ENCODE measurements around the gene GNB1L.

The GNB1L gene

DNA sequence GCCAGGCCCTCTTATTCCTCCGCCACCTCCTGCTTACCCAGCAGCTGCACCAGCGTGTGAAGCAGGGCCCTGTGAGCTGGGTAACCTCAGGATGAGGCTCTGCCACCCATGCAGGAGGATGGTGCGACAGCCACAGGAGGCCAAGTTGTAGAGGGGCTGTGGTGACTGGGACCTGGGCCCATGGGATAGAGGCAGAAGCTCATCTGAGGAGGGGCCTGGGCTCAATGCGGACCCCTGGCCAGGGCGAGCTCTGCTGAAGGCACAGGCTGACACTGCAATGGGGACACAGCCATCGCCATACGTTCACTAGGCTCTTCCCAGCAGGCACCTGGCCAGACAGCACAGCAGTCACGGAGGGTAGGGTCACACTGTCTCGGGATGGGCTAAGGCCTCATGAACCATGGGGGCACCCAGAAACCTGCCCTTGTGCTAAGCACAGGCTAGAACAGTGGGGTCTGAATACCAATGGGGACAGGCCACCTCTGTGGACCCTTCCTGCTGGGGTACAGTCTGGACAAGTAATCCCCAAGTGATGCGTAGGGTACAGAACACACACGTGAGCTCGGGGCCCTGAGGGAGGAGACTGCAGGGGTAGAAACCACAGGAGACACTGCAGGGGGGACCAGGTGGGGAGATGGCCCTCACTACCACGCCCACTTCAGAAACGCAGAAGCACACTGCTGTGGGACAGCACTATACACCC, 35.3 kb downstream of the GNB1L start:
- no peaks in the 10 kb centered on the region for H3K79me2 ChIP-seq (ENCODE audit: low read length)
- no peak overlapping the region for H3K4me2 ChIP-seq (ENCODE audit: low read length)
- no peak overlapping the region for H3K27ac ChIP-seq (ENCODE audit: low read length)
- H3K4me1 ChIP-seq (ENCODE audit: low read length): no peaks in the 10 kb centered on the region
- H3K9ac ChIP-seq (ENCODE audit: low read length): no peak overlapping the region
- H4K20me1 ChIP-seq (ENCODE audit: insufficient read depth, low read length): no peaks in the 10 kb centered on the region; the same call in 1 of the 2 replicates
- no peaks in the 10 kb centered on the region for H3K9me3 ChIP-seq (ENCODE audit: insufficient read depth, low read length)
- no peaks in the 10 kb centered on the region for H3K27me3 ChIP-seq (ENCODE audit: low read depth, low read length)
- no peak overlapping the region for H3K4me3 ChIP-seq (ENCODE audit: low read length)
- no peak for TF ChIP-seq EZH2phosphoT487 (IDR thresholded peaks at IDR 0.05; ENCODE audit: low read depth)
- TF ChIP-seq, protein P1, sequence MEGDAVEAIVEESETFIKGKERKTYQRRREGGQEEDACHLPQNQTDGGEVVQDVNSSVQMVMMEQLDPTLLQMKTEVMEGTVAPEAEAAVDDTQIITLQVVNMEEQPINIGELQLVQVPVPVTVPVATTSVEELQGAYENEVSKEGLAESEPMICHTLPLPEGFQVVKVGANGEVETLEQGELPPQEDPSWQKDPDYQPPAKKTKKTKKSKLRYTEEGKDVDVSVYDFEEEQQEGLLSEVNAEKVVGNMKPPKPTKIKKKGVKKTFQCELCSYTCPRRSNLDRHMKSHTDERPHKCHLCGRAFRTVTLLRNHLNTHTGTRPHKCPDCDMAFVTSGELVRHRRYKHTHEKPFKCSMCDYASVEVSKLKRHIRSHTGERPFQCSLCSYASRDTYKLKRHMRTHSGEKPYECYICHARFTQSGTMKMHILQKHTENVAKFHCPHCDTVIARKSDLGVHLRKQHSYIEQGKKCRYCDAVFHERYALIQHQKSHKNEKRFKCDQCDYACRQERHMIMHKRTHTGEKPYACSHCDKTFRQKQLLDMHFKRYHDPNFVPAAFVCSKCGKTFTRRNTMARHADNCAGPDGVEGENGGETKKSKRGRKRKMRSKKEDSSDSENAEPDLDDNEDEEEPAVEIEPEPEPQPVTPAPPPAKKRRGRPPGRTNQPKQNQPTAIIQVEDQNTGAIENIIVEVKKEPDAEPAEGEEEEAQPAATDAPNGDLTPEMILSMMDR (IDR thresholded peaks at IDR 0.05; ENCODE audit: low read depth, low read length): no peak
- no peak overlapping the region for H2AFZ ChIP-seq (ENCODE audit: low read depth, low read length)
- H3K36me3 ChIP-seq (replicated peaks; ENCODE audit: low read depth, low read length): no peaks in the 10 kb centered on the region

DNA sequence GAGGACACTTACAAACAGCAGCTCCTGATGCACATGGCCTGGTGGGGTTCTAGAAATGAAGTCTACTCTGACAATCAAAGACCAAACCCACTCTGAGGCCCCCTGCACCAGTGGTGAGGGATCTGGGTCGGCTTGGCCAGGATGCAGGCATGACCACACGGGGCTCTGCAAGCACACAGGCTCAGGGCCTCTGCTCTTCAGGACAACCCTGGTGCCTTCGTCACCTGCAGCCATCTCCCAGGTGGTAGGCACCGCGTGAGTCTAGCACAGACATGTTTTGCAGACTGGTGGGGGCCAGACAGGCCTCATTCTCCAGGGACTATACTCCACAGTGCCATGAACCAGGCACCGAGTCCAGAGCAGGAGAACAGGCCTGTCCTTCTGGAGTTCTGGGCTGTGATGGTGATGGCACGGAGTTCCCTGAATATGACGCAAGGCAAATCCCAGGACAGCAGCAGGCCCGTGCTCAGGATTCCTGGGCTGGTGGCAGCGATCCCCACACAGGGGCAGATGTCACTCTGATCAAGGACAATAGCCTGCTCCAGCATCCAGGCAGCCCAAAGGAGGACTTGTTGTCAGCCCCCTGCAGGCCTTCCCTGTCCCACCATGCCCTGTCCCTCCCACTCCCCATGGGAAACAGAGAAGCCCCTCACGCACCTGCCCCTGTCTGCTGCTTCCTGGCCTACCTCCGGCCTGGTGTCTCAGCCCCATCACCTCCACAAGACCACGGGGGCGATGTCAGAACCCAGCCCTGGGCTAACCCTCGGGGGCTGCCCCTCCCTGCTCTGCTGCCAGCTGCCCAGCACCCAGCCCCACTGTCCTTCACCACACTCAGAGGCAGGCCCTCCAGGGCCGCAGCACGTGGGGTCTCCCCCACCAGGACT, 36.1 kb downstream of the GNB1L start:
- H4K20me1 ChIP-seq (ENCODE audit: insufficient read depth, low read length): no peaks in the 10 kb centered on the region; the same call in 1 of the 2 replicates
- H3K4me2 ChIP-seq (ENCODE audit: low read length): no peak overlapping the region
- no peaks in the 10 kb centered on the region for H3K36me3 ChIP-seq (replicated peaks; ENCODE audit: low read depth, low read length)
- H3K4me3 ChIP-seq (ENCODE audit: low read length): no peak overlapping the region
- no peak overlapping the region for H2AFZ ChIP-seq (ENCODE audit: low read depth, low read length)
- H3K9ac ChIP-seq (ENCODE audit: low read length): no peak overlapping the region
- no peaks in the 10 kb centered on the region for H3K4me1 ChIP-seq (ENCODE audit: low read length)
- H3K27ac ChIP-seq (ENCODE audit: low read length): no peak overlapping the region
- TF ChIP-seq, protein P1 (IDR thresholded peaks at IDR 0.05; ENCODE audit: low read depth, low read length): no peak
- TF ChIP-seq EZH2phosphoT487 (IDR thresholded peaks at IDR 0.05; ENCODE audit: low read depth): no peak
- H3K27me3 ChIP-seq (ENCODE audit: low read depth, low read length): no peaks in the 10 kb centered on the region
- no peaks in the 10 kb centered on the region for H3K9me3 ChIP-seq (ENCODE audit: insufficient read depth, low read length)
- H3K79me2 ChIP-seq (ENCODE audit: low read length): no peaks in the 10 kb centered on the region

GRCh38 chr22:19816372-19817119, 38.1 kb downstream of the GNB1L start:
- H3K9ac ChIP-seq (ENCODE audit: low read length): no peak overlapping the region
- TF ChIP-seq EZH2phosphoT487 (IDR thresholded peaks at IDR 0.05; ENCODE audit: low read depth): no peak
- TF ChIP-seq, protein P1 (IDR thresholded peaks at IDR 0.05; ENCODE audit: low read depth, low read length): no peak
- H2AFZ ChIP-seq (ENCODE audit: low read depth, low read length): no peak overlapping the region
- no peaks in the 10 kb centered on the region for H3K4me1 ChIP-seq (ENCODE audit: low read length)
- H3K27ac ChIP-seq (ENCODE audit: low read length): no peak overlapping the region
- no peak overlapping the region for H3K4me3 ChIP-seq (ENCODE audit: low read length)
- H3K9me3 ChIP-seq (ENCODE audit: insufficient read depth, low read length): no peaks in the 10 kb centered on the region
- H3K4me2 ChIP-seq (ENCODE audit: low read length): no peak overlapping the region
- no peaks in the 10 kb centered on the region for H3K27me3 ChIP-seq (ENCODE audit: low read depth, low read length)
- H4K20me1 ChIP-seq (ENCODE audit: insufficient read depth, low read length): no peaks in the 10 kb centered on the region; the same call in 1 of the 2 replicates
- no peaks in the 10 kb centered on the region for H3K36me3 ChIP-seq (replicated peaks; ENCODE audit: low read depth, low read length)
- H3K79me2 ChIP-seq (ENCODE audit: low read length): no peaks in the 10 kb centered on the region
